ENCODE results near the gene MAG. TPM values are rescaled to one million over a fixed set of nuclear protein-coding genes. Genes with fewer than 3 reads are reported as not detected.

MAG gene
- total and polyA plus RNA-seq, 10 of the 15 experiments (the other 5 are each of a cell fraction or from before 2014, with no cell fraction given), result 0.03 to 0.82 (median 0.17) TPM; not detected in 2

GRCh38 chr19:35247526-35248309, 44.2 kb upstream of the MAG start:
- in situ Hi-C loops (cut with MboI) (no loop called here), intact Hi-C loops (cut with micrococcal nuclease; ENCODE audit: unreplicated experiment) (loop anchor here (1.0 to 5.0 kb wide), 2 partner anchors 42 to 105 kb away; partner anchors contain the start of gene FXYD7)
- Histone ChIP-seq H4K20me1 (ENCODE audit: control insufficient read depth, insufficient read depth) (no peaks in the 10 kb centered on the region), H2AFZ (ENCODE audit: control insufficient read depth, low read depth, low read length) (peak overlapping the region; percentile 97), H3K27ac (ENCODE audit: control insufficient read depth, insufficient read depth) (peak overlapping the region; percentile 95), H3K79me2 (ENCODE audit: control insufficient read depth, insufficient read depth, low read length) (peaks cover 19% of the 10 kb centered on the region), H3K4me3 (peak overlapping the region; percentile 90), H3K9me3 (replicated peaks; ENCODE audit: control insufficient read depth, insufficient read depth, low read length) (no peaks in the 10 kb centered on the region; the same call in 1 of the 3 replicates), H3K4me2 (ENCODE audit: control insufficient read depth, insufficient read depth) (peak overlapping the region; percentile 98), H3K27me3 (replicated peaks in 1 of 2; ENCODE audit: control insufficient read depth in 2 of 2, insufficient read depth in 2 of 2, low read length in 1 of 2) (no peaks in the 10 kb centered on the region), H3K9ac (ENCODE audit: control insufficient read depth, insufficient read depth, low read length) (peak overlapping the region; percentile 88), H3K4me1 (ENCODE audit: control insufficient read depth, insufficient read depth, low read length) (peaks cover 4% of the 10 kb centered on the region; the same call in 1 of the 2 replicates), H3K36me3 (ENCODE audit: control insufficient read depth in 2 of 2, insufficient read depth in 2 of 2, low read length in 1 of 2) (peaks cover 0 to 5% of the 10 kb centered on the region in 2 experiments; a peak in 3 of 4 replicates)
- peak; percentile 71 for ATAC-seq
- POLR2A ChIA-PET, result interaction anchor here (0.5 to 0.6 kb wide), 3 partner anchors 27 to 105 kb away, joined by 4 read pairs; no protein-coding TSS in a partner anchor
- SMC1A ChIA-PET (ENCODE audit: uncharacterized antibody, unreplicated experiment), result no interaction called here
- TSS peak; percentile 93 for BruUV-seq (replicated peaks)
- WGBS (ENCODE audit: insufficient coverage, insufficient replicate concordance, low lambda C conversion rate, missing lambda C conversion rate), result 4% methylated on average over 42 of the region's 42 CpGs
- RAD21 ChIA-PET (ENCODE audit: unreplicated experiment), result no interaction called here
- DNase-seq (ENCODE audit: low read depth, low spot score), result peak; percentile 46
- CTCF ChIA-PET, result no interaction called here
- FAIRE-seq, result peak; percentile 47
- TF ChIP-seq, protein P1, sequence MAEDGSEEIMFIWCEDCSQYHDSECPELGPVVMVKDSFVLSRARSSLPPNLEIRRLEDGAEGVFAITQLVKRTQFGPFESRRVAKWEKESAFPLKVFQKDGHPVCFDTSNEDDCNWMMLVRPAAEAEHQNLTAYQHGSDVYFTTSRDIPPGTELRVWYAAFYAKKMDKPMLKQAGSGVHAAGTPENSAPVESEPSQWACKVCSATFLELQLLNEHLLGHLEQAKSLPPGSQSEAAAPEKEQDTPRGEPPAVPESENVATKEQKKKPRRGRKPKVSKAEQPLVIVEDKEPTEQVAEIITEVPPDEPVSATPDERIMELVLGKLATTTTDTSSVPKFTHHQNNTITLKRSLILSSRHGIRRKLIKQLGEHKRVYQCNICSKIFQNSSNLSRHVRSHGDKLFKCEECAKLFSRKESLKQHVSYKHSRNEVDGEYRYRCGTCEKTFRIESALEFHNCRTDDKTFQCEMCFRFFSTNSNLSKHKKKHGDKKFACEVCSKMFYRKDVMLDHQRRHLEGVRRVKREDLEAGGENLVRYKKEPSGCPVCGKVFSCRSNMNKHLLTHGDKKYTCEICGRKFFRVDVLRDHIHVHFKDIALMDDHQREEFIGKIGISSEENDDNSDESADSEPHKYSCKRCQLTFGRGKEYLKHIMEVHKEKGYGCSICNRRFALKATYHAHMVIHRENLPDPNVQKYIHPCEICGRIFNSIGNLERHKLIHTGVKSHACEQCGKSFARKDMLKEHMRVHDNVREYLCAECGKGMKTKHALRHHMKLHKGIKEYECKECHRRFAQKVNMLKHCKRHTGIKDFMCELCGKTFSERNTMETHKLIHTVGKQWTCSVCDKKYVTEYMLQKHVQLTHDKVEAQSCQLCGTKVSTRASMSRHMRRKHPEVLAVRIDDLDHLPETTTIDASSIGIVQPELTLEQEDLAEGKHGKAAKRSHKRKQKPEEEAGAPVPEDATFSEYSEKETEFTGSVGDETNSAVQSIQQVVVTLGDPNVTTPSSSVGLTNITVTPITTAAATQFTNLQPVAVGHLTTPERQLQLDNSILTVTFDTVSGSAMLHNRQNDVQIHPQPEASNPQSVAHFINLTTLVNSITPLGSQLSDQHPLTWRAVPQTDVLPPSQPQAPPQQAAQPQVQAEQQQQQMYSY (CRISPR knock-in tag; IDR thresholded peaks at IDR 0.05), result no peak
- TF ChIP-seq EED (IDR thresholded peaks at IDR 0.05; ENCODE audit: low read depth) (peak; percentile 86), RB1 (IDR thresholded peaks at IDR 0.05; ENCODE audit: borderline replicate concordance) (peak; percentile 26; the same call in 1 of the 2 replicates), USF2 (IDR thresholded peaks at IDR 0.05; ENCODE audit: borderline replicate concordance, low read depth, low read length) (no peak), SPI1 (IDR thresholded peaks at IDR 0.05; ENCODE audit: borderline replicate concordance, insufficient read depth, low read depth, low read length) (no peak), ESRRA (IDR thresholded peaks at IDR 0.05; ENCODE audit: low read length) (no peak), HDAC2 (IDR thresholded peaks at IDR 0.05) (no peak), ZNF207 (IDR thresholded peaks at IDR 0.05; ENCODE audit: borderline replicate concordance) (no peak), ETV6 (conservative IDR thresholded peaks at IDR 0.05 in 1 of 2, IDR thresholded peaks at IDR 0.05 in 1 of 2; ENCODE audit: borderline replicate concordance in 1 of 2, low read depth in 1 of 2) (no peak), CHD2 (IDR thresholded peaks at IDR 0.05; ENCODE audit: borderline replicate concordance, low read depth, low read length) (0 out of 2 replicates have a peak, but pooled peaks have one; percentile 36), JUND (IDR thresholded peaks at IDR 0.05; ENCODE audit: low read depth, low read length) (peak; percentile 34; the same call in 1 of the 2 replicates), YY1 (IDR thresholded peaks at IDR 0.05; ENCODE audit: low read depth, low read length) (no peak), POLR2A (IDR thresholded peaks at IDR 0.05; ENCODE audit: low read depth, low read length) (no peak), ZZZ3 (IDR thresholded peaks at IDR 0.05; ENCODE audit: control insufficient read depth, insufficient read length, low read depth) (no peak), SRF (IDR thresholded peaks at IDR 0.05; ENCODE audit: low read depth in 2 of 2, low read length in 2 of 2) (no peak)

Measured in GM12878 (cell line).